Measurements from ENCODE around the gene OR52K1. TPM values are rescaled to one million over a fixed set of nuclear protein-coding genes. Genes with fewer than 3 reads are reported as not detected.
A peak's percentile ranks its signal among the peaks of the same experiment; 100 is the strongest.
"Not testable (repeated sequence)": the region's sequence is repeated elsewhere in the genome, so short reads cannot be mapped to it uniquely, and the experiment has no call there.

Gene OR52K1
- total RNA-seq, 1 donor from 2014 or later: 0.12 TPM

DNA sequence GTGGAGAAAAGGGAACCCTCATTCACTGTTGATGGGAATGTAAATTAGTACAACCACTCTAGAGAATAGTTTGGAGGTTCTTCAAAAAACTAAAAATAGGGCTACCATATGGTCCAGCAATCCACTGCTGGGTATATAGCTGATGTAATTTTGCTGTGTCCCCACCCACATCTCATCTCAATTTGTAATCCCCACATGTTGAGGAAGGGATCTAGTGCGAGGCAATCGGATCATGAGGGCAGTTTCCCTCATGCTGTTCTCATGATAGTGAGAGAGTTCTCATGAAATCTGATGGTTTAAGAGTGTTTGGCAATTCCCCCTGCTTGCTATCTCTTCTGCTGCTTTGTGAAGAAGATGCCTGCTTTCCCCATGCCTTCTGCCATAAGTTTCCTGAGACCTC lies 45.5 kb downstream of the OR52K1 start:
- Histone ChIP-seq H3K27ac (no peak overlapping the region), H3K36me3 (no peaks in the 10 kb centered on the region), H3K9me3 (no peaks in the 10 kb centered on the region), H3K4me3 (no peak overlapping the region), H3K27me3 (no peaks in the 10 kb centered on the region), H3K4me1 (no peaks in the 10 kb centered on the region)
- TF ChIP-seq, protein P1, sequence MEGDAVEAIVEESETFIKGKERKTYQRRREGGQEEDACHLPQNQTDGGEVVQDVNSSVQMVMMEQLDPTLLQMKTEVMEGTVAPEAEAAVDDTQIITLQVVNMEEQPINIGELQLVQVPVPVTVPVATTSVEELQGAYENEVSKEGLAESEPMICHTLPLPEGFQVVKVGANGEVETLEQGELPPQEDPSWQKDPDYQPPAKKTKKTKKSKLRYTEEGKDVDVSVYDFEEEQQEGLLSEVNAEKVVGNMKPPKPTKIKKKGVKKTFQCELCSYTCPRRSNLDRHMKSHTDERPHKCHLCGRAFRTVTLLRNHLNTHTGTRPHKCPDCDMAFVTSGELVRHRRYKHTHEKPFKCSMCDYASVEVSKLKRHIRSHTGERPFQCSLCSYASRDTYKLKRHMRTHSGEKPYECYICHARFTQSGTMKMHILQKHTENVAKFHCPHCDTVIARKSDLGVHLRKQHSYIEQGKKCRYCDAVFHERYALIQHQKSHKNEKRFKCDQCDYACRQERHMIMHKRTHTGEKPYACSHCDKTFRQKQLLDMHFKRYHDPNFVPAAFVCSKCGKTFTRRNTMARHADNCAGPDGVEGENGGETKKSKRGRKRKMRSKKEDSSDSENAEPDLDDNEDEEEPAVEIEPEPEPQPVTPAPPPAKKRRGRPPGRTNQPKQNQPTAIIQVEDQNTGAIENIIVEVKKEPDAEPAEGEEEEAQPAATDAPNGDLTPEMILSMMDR (IDR thresholded peaks at IDR 0.05): no peak
- intact Hi-C loops (cut with DNase I): no loop called here
- ATAC-seq (no peak), DNase-seq (no peak)

DNA sequence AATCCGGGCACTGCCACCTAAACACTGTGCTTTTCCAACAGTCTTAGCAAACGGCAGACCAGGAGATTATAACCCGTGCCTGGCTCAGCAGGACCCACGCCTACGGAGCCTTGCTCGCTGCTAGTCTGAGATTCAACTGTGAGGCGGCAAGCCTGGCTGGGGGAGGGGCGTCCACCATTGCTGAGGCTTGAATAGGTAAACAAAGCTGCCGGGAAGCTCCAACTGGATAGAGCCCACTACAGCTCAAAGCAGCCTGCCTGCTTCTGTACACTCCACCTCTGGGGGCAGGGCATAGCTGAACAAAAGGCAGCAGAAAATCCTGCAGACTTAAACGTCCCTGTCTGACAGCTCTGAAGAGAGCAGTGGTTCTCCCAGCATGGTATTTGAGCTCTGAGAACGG lies 49.2 kb downstream of the OR52K1 start:
- intact Hi-C loops (cut with DNase I); ATAC-seq; H3K36me3 ChIP-seq; H3K4me1 ChIP-seq; H3K27me3 ChIP-seq; H3K9me3 ChIP-seq; H3K4me3 ChIP-seq; DNase-seq; H3K27ac ChIP-seq: not testable (repeated sequence)

DNA sequence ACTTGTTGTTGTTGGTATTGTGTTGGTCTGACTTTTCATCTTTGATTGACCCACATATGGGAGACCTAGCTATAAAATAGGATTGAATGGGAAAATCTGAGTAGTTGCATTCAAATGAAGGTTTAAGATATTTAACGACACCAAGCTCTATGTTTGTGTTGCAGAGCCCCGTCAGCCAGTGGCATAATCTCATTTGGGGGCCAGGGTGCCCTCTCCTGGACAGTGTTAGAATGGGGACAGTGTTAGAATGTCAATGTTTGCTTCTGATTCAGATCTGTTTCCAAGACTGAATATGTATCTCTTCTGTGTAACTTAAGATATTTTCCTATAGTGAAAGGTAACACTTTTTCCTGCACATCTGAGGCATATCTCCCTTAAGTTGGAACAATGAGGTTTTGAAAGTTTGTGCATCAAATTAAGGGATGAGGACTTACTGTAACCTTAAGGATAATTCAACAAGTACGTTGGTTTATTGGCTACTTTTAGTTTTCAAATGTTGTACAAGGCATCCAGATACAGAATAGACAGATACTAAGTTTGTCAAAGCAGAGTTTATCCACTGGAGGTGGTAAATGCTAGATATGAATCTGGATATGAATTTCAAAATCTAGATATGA lies 57.3 kb downstream of the OR52K1 start:
- peak; percentile 87 for ATAC-seq
- Histone ChIP-seq H3K27me3 (no peaks in the 10 kb centered on the region), H3K4me3 (no peak overlapping the region), H3K9me3 (no peaks in the 10 kb centered on the region), H3K4me1 (no peaks in the 10 kb centered on the region), H3K36me3 (no peaks in the 10 kb centered on the region), H3K27ac (no peak overlapping the region)
- TF ChIP-seq, protein P1 (IDR thresholded peaks at IDR 0.05): peak; percentile 77
- intact Hi-C loops (cut with DNase I): no loop called here
- DNase-seq: peak; percentile 70

DNA sequence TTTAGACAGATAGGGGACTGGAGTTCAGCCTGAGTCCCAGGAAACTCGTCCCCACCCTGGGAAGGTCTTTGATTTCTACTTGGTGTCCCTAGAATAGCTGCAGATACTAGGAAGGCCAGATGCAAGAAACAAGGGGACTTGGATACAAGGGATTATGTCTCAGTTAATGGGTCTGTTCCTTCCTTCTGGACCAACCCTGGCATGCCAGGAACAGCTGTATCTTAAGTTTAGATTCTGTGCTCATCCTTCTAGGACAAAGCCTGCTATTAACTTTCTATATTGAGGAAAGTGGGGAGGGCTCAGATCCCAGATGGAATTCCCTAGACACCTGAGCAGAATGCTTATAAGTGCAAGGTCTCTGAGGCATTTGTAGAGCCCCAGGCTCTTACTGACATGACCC lies 58.6 kb downstream of the OR52K1 start:
- Histone ChIP-seq H3K36me3 (no peaks in the 10 kb centered on the region), H3K4me1 (no peaks in the 10 kb centered on the region), H3K27me3 (no peaks in the 10 kb centered on the region), H3K9me3 (no peaks in the 10 kb centered on the region), H3K4me3 (no peak overlapping the region), H3K27ac (no peak overlapping the region)
- intact Hi-C loops (cut with DNase I): no loop called here
- TF ChIP-seq, protein P1 (IDR thresholded peaks at IDR 0.05): no peak
- DNase-seq (no peak), ATAC-seq (no peak)

Other genes with a start within 250 kb of the OR52K1 start
- not detected for gene OR52B4, start 114.3 kb upstream of the OR52K1 start, total RNA-seq
- 34.1 TPM for gene TRIM21, start 88.9 kb upstream of the OR52K1 start, total RNA-seq
- gene OR52K2, start 33.4 kb upstream of the OR52K1 start, total RNA-seq: not detected
- not detected for gene OR52M1, start 62.5 kb downstream of the OR52K1 start, total RNA-seq
- gene OR52I2, start 99.1 kb downstream of the OR52K1 start, total RNA-seq: not detected
- gene OR52I1, start 111.4 kb downstream of the OR52K1 start, total RNA-seq: not detected
- gene TRIM68, start 125.6 kb downstream of the OR52K1 start, total RNA-seq: 12.4 TPM
- not detected for gene OR51D1, start 154.8 kb downstream of the OR52K1 start, total RNA-seq
- not detected for gene OR51E1, start 161.3 kb downstream of the OR52K1 start, total RNA-seq
- not detected for gene OR51E2, start 215.2 kb downstream of the OR52K1 start, total RNA-seq
- gene MMP26, start 222.1 kb downstream of the OR52K1 start, total RNA-seq: not detected